ENCODE measurements around the gene PAFAH1B1. TPM values are rescaled to one million over a fixed set of nuclear protein-coding genes. Genes with fewer than 3 reads are reported as not detected.
"Not testable (repeated sequence)": the region's sequence is repeated elsewhere in the genome, so short reads cannot be mapped to it uniquely, and the experiment has no call there.

PAFAH1B1 gene
- polyA plus RNA-seq, 10 donors = 70.6 to 131 (median 97.4) TPM

DNA sequence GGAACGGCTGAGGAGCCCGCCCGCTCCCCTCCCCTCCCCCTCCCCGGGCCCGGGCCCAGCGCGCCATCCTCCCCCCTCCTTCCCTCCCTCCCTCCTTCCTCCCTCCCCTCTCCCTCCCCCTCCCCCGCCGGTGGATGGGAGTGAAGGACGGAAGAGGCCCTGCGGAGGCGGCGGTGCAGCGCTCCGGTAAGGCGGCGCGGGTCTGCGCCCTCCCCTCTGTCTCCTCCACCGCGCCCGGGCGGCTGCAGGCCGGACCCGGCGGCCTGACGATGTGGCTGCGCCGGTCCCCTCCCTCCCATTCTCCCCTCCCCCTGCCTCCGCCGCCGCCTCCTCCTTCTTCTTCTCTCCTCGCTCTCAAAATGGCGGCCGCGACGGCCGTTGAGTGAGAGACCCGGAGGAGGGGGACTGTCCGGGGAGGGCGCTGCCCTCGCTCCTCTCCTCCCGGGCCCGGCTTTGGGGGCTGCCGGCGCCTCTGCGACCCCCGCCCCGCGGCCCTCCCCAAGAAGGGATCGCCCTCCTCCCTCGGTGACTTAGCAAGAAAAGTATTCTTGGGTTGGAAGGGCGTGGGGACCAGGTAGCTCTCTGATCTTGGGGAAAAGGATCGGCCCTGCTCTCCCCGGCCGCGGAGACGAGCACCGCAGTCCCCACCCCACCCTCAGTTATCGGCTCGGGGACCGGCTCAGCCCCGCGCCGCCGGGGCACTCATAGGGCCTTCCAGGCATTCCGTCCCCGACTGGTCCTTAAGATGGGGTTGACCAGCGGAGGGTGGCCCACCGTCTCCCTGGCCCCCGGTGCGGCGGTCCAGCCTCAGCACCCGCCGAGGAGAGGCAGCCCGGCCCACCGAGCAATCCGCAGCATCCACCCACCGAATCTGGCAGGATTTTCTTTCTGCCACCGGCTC is 617 bp downstream of the PAFAH1B1 start:
- peak; percentile 80 to 94 (median 83) for DNase-seq

DNA sequence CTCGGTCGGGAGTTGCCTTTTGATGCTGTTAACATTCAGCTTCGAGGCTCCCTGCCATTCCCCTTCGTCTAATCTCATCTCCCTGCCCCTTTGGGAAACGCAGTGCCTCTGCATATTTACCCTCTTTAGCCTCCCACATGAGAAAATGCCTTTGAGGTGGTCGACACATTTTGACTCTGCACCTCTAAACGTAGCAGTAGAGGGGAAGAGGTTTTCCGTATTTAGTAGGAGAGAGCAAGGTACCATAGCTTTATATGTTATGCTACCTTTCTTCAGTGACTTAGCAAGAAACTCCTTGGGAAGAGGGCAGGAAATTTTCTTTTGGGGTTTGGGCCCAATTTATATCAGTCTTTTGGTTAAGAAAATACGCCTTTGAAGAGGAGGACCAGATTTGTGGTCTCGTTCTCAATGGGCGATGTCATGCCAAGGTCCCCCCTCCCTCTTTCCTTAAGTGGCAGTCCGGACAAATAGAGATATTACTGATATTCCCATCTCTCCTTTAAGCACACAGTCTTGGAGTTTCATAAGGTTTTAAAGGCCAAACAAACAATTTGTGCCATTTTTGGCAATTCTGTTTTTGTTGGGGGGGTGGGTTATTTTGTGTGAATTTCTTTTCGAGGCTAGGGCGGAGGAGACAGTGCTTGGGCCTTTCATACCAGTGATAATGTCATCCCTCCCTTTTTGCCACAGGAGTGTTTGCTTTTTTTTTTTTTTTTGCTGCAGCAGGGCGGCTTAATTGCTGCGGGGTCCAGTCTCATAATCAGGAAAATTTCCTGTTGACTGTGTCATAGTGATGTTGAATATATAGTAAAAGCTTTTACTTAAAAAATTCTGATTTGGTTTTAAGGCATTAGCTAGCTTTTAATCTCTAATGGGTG is 1.5 kb downstream of the PAFAH1B1 start:
- peak; percentile 7 to 63 (median 16) for DNase-seq

DNA sequence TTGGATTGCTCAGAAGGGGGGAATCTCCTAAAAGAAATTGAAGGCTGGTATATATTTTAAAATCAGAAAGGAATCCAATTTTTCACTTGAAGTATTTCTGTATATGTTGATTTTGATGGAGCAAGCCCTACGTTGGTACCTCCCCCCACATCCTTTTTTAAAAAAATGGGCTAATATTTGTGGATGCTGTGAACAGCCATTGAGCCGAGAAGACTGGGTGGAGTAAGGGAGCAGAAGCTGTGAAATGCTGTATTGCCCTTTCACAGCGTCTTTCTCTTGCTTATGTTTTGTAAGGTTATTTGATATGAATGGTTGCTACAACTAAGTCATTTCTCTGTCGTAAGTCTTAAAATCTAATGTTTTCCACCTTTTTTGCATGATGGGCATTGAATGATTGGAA is 2.3 kb downstream of the PAFAH1B1 start:
- DNase-seq = peak in 1 of 3 donors; percentile 16

DNA sequence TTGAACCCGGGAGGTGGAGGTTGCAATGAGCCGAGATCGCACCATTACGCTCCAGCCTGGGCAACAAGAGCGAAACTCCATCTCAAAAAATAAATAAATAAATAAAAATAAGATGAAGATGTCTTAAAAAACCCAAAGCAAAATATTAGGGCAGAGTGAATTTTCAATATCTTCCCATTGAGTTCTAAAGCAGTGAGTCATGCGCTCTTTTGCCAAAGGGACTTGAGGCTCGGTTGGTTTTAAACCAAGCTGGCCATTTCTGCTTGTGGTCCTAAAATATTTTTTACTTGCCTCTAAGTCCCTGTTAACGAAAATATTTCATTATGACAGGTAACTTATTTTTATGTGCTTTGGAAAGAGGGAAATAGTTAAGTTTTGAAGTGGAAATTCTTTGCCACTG is 4.7 kb downstream of the PAFAH1B1 start:
- DNase-seq = no peak

DNA sequence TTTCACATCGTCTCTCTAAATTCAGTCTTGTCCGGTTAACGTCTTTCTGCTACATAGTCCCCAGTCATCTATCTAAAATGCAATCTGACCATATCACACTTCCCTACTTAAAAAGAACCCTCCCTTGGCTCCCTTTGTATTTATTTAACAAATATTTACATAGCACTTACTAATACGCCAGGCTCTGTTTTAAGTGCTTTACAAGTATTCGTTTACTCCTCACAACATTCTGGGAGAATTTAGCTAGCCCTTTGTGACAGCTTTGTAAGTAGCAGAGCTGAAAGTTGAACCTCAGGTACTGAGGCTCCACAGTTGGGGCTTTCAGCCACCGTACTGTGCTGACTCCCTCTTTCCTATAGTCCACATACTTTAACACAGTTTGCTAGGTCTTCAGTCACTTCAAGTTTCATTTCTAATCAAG is 9.2 kb downstream of the PAFAH1B1 start:
- DNase-seq = no peak

DNA sequence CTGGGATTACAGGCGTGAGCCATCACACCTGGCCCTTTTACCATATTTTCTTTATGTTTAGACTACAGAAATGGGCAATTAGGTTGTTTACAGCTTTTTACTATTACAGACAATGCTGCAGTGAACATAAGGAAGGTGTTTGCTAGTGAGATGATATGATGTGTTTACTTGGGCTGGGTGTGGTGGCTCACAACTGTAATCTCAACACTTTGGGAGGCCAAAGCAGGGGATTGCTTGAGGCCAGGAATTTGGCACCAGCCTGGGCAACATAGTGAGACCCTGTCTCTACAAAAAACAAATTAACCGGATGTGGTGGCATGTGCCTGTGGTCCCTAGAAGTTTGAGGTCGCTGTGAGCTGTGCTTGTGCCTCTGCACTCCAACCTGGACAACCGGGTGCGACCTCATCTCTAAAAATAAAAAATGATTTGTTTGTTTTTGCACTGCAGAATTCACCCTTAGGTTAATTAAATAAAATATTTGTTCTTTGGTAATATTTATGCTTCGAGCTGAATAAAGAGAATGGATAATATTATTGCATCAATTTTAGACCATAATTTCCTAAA is 15.0 kb downstream of the PAFAH1B1 start:
- DNase-seq = no peak

DNA sequence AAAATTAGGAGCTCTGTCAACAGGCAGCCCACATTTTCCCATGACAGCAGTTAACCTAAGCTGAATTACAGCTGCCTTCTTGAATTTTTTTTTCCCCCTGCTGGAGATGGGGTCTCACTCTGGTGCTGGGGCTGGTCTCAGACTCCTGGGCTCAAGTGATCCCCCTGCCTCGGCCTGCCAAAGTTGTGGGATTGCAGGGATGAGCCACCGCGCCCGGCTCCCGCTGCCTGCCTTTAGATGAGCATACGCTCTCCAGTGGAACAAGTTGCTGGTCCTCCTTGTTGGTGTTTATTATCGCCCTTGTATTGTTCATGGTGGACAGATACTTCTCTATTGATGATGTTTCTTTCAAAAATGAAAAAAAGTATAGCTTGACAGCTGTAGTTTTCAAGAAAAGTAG is 15.6 kb downstream of the PAFAH1B1 start:
- DNase-seq = no peak

DNA sequence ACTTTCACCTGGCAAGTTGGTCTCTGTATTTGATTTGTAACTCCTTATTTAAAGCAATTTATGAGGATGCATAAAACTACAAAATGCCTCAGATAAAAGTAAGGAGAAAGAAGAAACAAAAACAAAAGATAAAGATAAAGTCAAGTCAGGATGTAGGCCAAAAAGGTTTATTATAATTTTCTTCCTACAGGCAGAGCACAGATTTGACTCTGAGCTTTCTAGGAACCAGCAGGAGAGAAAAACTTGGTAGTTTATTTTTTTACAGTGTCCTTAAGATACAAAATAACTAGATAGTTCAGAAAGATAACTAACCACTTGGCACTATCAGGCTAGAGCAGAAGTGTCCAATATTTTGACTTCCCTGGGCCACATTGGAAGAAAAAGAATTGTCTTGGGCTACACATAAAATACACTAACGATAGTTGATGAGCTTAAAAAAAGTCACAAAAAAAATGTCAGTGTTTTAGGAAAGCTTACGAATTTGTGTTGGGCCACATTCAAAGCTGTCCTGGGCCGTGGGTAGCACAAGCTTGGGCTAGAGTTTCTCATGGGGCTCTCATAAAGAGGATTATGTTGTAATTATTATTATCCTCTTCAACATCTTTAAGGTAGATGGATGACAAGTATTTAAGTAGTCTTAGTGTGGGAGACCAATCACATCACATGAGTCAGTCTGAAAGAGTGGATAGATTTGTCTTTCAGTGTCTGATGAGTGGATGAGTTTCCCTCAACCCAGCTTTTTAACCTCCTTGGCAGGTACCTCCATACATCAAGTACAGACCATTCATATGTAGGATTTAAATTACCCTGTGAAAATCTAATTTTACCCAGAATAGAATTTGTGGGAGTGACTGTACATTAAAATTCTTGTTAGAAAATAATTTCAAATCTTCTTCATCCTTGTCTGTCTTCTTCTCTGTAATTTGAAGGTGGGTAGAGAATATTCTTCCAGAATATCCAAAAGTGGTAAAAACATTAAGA is 17.0 kb downstream of the PAFAH1B1 start:
- no peak for DNase-seq

DNA sequence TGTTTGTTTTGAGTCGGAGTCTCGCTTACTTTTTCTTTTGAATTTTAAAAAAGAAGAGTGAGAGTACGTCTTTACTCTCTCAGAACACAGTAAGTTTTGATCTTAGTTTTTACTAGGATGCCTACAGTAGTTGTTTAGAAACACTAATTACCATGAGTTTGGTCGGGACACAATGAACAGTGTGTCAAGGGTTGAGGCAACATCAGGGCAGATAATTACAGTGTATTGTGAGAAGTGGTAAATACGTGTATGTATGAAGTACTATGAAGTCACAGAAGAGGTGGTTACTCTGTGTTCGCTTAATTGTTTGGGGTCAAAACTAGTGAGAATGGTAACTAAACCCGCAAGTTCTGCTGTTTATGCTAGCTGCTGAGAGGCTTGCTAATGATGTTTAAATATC is 18.2 kb downstream of the PAFAH1B1 start:
- no peak for DNase-seq

DNA sequence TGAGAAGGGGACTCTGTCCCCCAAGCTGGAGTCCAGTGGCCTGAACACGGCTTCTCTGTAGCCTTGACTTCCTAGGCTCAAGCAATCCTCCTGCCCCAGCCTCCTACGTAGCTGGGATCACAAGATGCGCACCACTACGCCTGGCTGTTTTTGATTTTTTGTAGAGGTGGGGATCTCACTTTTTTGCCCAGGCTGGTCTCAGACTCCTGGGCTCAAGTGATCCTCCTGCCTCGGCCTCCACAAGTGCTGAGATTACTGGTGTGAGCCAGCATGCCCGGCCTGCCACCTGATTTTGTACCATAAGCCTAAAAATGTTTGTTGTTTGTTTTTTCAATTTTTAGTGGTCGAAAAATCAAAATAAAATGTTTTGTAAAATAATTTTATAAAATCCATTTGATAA is 19.2 kb downstream of the PAFAH1B1 start:
- no peak for DNase-seq

DNA sequence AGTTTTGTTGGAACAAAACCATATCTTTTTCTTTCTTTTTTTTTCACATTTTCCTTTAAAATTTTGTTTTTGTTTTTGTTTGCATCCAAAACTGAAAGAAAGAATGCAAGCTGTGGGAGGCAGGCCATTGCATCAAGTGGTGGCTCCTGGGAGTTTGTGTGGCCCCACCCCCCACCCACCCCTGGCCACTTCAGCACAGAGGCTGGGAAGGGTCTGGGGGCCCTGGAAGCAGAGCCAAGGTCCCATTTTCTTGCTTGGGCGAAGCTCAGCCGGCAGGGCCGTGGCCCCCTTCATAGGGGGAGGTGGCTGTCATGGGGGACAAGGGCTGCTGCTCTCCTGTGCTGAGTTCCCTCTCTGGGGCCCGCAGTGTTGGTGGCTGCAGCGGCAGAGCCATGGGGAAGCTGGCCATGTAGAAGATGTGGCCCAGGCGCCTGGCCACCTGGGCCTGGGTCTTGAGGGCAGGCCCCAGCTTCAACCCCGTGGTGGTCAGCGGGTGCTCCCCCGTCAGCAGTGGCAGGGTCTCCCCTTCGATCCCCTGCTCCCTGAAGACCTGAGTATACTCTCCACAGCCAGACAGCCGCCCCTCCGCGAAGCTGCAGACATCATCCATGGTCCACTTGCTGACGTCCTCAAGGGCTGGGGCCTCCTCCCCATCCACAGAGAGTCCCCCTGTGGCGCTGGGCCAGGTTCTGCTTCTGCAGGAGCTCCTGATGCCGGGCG is 19.8 kb downstream of the PAFAH1B1 start:
- no peak for DNase-seq

DNA sequence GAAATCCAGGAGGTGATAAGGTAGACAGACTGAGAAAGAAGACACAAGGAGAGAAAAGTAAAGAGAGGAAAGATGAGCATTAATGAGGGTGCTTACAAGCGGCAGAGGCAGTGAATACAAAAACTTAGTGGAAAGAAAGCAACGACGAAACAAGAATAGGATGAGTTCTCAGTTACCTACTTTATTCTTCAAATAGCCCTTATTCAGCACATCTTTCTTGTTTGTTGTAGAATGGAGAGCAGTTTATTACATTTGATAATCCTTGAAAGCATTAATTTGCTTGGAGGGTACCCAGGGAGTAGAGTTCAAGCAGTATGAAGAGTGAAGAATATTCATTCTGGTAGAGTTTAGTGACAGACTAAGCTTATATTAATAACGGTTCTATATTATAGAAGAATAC is 22.4 kb downstream of the PAFAH1B1 start:
- no peak for DNase-seq

DNA sequence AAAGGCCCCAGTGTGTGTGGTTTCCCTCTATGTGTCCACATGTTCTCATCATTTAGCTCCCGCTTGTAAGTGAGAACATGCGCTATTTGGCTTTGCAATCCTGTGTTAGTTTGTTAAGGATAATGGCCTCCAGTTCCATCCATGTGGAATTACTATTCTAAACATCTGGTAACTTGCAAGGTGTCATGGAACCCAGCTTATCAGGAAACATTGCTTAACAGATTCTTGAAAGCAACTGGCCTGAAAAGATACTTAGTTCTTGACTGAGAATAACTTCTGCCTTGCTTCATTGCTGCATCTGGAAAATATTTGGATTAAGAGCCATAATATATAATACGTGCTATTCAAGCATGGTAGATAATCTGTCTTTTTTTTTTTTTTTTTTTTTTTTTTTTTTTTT is 27.8 kb downstream of the PAFAH1B1 start:
- no peak for DNase-seq

DNA sequence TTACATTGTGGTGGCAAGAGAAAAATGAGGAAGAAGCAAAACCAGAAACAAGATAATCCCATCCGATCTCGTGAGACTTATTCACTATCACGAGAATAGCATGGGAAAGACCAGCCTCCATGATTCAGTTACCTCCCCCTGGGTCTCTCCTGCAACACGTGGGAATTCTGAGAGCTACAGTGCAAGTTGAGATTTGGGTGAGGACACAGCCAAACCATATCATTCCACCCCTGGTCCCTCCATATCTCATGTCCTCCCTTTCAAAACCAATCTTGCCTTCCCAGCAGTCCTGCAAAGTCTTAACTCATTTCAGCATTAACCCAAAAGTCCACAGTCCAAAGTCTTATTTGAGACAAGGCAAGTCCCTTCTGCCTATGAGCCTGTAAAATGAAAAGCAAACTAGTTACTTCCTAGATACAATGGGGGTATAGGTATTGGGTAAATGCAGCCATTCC is 28.5 kb downstream of the PAFAH1B1 start:
- not testable (repeated sequence) for DNase-seq

DNA sequence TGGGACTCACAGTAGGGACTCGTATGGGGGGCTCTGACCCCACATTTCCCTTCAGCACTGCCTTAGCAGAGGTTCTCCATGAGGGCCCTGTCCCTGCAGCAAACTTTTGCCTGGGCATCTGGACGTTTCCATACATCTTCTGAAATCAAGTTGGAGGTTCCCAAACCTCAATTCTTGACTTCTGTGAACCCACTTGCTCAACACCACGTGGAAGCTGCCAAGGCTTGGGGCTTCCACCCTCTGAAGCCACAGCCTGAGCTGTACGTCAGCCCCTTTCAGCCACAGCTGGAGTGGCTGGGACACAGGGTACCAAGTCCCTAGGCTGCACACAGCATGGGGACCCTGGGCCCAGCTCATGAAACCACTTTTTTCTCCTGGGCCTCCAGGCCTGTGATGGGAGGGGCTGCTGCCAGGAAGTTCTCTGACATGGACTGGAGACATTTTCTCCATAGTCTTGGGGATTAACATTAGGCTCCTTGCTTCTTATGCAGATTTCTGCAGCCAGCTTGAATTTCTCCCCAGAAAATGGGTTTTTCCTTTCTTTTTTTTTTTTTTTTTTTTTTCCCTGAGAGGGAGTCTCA is 29.4 kb downstream of the PAFAH1B1 start:
- not testable (repeated sequence) for DNase-seq

DNA sequence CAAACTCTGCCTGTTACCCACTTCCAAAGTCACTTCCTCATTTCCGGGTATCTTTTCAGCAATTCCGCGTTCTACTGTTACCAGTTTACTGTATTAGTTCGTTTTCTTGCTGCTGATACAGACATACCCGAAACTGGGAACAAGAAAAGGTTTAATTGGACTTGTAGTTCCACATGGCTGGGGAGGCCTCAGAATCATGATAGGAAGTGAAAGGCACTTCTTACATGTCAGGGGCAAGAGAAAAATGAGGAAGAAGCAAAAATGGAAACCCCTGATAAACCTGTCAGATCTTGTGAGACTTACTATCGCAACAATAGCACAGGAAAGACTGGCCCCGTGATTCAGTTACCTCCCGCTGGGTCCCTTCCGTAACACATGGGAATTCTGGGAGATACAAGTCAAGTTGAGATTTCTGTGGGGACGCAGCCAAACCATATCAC is 30.9 kb downstream of the PAFAH1B1 start:
- no peak for DNase-seq

DNA sequence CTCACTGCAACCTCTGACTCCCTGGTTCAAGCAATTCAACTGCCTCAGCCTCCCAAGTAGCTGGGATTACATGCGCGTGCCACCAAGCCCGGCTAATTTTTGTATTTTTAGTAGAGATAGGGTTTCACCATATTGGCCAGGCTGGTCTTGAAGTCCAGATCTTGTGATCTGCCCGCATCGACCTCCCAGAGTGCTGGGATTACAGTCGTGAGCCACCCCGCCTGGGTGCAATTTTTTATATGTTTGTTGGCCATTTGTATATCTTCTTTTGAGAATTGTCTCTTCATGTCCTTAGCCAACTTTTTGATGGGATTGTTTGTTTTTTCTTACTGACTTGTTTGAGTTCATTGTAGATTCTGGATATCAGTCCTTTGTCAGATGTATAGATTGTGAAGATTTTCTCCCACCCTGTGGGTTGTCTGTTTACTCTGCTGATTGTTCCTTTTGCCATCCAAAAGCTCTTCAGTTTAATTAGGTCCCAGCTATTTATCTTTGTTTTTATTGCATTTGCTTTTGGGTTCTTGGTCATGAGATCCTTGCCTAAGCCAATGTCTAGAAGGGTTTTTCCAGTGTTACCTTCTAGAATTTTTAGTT is 33.3 kb downstream of the PAFAH1B1 start:
- DNase-seq = not testable (repeated sequence)

DNA sequence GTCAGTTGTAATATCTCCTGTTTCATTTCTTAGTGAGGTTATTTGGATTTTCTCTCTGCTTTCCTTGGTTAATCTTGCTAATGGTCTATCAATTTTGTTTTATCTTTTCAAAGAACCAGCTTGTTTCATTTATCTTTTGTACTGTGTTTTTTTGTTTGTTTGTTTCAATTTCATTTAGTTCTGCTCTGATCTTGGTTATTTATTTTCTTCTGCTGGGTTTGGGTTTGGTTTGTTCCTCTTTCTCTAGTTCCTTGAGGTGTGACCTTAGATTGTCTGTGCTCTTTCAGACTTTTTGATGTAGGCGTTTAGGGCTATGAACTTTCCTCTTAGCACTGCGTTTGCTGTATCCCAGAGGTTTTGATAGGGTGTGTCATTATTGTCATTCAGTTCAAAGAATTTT is 35.5 kb downstream of the PAFAH1B1 start:
- not testable (repeated sequence) for DNase-seq

DNA sequence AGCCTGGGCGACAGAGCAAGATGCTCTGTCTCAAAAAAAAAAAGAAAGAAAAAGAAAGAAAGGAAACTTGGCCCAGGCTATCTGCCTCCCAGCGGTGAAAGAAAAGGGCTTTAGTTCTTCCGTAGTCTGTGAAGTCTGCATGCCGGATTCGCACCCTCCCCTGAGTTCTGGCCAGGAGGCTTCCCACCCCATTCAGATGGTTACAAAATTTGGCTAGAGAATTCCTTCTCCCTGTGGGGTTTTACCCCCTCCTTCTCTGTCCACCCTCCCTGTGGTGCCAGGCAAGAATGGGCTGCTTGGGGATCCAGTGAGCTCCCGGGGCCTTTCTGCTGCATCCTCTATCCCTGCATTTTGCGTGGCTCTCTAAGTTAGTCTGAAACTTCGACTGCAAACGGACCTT is 37.8 kb downstream of the PAFAH1B1 start:
- no peak for DNase-seq
